Activated CD8-positive, alpha-beta T cell treated with anti-CD3 and anti-CD28 coated beads for 36 hours (primary cell): ENCODE results near the gene PFDN6. TPM values are rescaled to one million over a fixed set of nuclear protein-coding genes. Genes with fewer than 3 reads are reported as not detected.
A peak's percentile ranks its signal among the peaks of the same experiment; 100 is the strongest.

Source experiments
- ATAC-seq: fragments of 200-7000 bp; cut with Tn5 transposase; one replicate; pipeline ENCODE4 v1.10.0; 2021; ENCODE audit warnings: mild to moderate bottlenecking, moderate library complexity
- CTCF ChIA-PET: fragments of 350-600 bp; sonication (Branson Sonifier 250); formaldehyde crosslinking; loops from one replicate; lab custom pipeline; 2021; ENCODE audit warnings: antibody characterized with exemption; lab: Charles Lee
- POLR2A ChIA-PET: fragments of 350-600 bp; sonication (Branson Sonifier 250); formaldehyde crosslinking; loops from one replicate; lab custom pipeline; 2021; ENCODE audit warnings: antibody characterized with exemption; lab: Charles Lee
- DNase-seq: peaks from one replicate; pipeline ENCODE4 v3.0.0-alpha.2; 2020
- H3K27ac Mint-ChIP-seq: one replicate; pipeline ENCODE4 v1.8.0; 2021; ENCODE audit warnings: mild to moderate bottlenecking, mixed read lengths
- H3K27me3 Mint-ChIP-seq: one replicate; pipeline ENCODE4 v1.8.0; 2021; ENCODE audit warnings: mixed read lengths
- H3K36me3 Mint-ChIP-seq: one replicate; pipeline ENCODE4 v1.8.0; 2021; ENCODE audit warnings: low read depth, mixed read lengths
- H3K4me1 Mint-ChIP-seq: one replicate; pipeline ENCODE4 v1.8.0; 2021; ENCODE audit warnings: low read depth, mixed read lengths
- H3K4me3 Mint-ChIP-seq: one replicate; pipeline ENCODE4 v1.8.0; 2021; ENCODE audit warnings: mild to moderate bottlenecking, moderate library complexity, mixed read lengths
- H3K9me3 Mint-ChIP-seq: one replicate; pipeline ENCODE4 v1.8.0; 2021; ENCODE audit warnings: mixed read lengths
- intact Hi-C: fragments of 100-400 bp; cut with micrococcal nuclease; formaldehyde crosslinking; loops from one replicate; pipeline ENCODE4 v1.10.0; 2022
- total RNA-seq, 2 experiments: library from RNA; stranded (reverse); gene quantifications; one replicate each; pipeline ENCODE4 v1.2.3, GENCODE V29; 2021
- TF ChIP-seq, protein P1 (sequence below): fragments of 200-600 bp; IDR thresholded peaks from one replicate; pipeline ENCODE4 v1.8.0; 2022; ENCODE audit warnings: antibody characterized with exemption, mild to moderate bottlenecking

Gene PFDN6
- total RNA-seq, 2 experiments from 2014 or later: 78.1 to 92.3 TPM

DNA sequence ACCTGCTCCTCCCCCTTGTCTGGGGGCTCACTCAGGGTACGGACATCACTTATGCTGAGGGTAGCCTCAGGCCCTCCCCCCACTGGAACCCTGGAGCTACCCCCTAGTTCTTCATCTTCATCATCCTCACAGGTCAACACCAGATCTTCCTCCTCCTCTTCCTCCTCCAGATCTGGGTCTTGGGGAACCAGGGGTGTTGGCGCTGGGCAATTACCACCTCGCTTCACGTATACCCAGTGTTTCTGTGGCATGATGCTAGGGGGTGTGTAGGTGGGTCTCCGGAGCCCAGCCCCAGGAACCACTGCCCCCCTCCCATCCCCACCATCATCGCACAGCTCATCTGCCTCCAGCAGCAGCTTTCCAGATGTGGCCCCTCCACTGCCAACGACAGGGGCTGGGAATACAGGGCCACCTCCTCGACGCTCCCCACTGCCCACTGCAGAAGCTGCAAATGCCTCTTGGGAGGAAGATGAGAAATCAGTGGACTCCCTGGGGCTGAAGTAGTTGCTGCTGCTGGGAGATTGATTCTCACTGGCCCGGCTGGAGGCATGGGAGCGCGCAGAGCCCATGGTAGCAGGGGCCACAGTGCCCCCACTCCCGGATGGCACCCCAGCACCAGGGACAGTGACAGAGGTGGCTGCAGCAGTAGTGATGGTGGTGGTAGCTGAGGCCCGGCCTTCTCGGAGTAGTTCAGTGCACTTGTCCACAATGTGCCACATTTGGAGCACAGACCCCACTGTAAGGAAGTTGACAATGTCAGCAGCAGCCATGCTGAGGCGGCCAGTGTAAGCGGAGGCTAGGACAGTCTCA lies 26.6 kb downstream of the PFDN6 start:
- CTCF ChIA-PET: no interaction called here
- no peaks in the 10 kb centered on the region for H3K27me3 Mint-ChIP-seq
- intact Hi-C loops: no loop called here
- H3K4me3 Mint-ChIP-seq: peak overlapping the region; percentile 97
- POLR2A ChIA-PET: interaction anchor here (0.8 to 4.8 kb wide), 4 partner anchors 18 to 344 kb away, joined by 3 to 42 read pairs (median 7); partner anchors contain the start of genes RGL2, RPS18 and VPS52
- ATAC-seq (no peak), DNase-seq (no peak)
- peaks cover 68% of the 10 kb centered on the region for H3K4me1 Mint-ChIP-seq
- no peaks in the 10 kb centered on the region for H3K9me3 Mint-ChIP-seq
- H3K36me3 Mint-ChIP-seq: peaks cover 60% of the 10 kb centered on the region
- TF ChIP-seq, protein P1, sequence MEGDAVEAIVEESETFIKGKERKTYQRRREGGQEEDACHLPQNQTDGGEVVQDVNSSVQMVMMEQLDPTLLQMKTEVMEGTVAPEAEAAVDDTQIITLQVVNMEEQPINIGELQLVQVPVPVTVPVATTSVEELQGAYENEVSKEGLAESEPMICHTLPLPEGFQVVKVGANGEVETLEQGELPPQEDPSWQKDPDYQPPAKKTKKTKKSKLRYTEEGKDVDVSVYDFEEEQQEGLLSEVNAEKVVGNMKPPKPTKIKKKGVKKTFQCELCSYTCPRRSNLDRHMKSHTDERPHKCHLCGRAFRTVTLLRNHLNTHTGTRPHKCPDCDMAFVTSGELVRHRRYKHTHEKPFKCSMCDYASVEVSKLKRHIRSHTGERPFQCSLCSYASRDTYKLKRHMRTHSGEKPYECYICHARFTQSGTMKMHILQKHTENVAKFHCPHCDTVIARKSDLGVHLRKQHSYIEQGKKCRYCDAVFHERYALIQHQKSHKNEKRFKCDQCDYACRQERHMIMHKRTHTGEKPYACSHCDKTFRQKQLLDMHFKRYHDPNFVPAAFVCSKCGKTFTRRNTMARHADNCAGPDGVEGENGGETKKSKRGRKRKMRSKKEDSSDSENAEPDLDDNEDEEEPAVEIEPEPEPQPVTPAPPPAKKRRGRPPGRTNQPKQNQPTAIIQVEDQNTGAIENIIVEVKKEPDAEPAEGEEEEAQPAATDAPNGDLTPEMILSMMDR: no peak
- peak overlapping the region; percentile 71 for H3K27ac Mint-ChIP-seq

DNA sequence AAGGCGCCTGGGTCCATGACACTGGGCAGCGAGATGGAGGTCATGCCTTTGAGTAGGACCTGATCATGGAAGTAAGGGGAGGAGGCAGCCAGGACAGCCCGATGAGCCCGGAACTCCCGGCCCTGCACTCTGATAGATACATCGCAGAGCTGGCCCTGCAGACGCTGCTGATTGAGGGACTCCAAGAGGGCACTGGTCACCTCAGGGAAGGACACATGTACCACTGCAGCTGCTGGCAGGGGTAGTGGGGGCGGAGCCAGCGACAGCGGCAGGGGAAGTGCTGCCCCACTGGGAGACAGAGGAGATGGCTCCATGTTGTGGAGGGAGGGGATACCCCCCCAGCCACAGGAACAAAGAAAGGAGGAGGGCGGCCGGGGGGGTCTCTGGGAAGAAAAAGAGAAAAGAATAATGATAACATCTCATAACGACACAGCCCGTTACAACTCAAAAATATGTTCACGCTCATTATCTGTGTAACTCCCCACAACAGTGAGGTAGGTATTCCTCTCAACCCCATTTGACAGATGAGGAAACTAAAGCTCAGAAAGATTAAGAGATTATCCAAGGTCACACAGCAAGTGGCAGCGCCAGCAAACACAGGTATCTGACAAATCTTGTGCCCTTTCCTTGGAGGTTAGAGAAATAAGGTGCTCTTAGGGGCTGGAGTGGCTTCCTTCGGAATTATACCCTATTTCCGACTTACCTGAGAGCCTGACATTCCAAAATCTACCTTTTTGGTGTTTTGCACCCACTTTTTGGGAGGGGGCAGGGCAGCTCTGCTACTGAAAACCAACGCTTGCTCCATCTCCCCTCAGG lies 27.4 kb downstream of the PFDN6 start:
- peak overlapping the region; percentile 97 for H3K4me3 Mint-ChIP-seq
- TF ChIP-seq, protein P1: no peak
- H3K36me3 Mint-ChIP-seq: peaks cover 63% of the 10 kb centered on the region
- ChIA-PET CTCF (interaction anchor here (1.1 kb wide), 1 partner anchor 291 kb away, joined by 3 read pairs; no protein-coding TSS in a partner anchor), POLR2A (interaction anchor here (0.8 to 4.8 kb wide), 6 partner anchors 19 to 345 kb away, joined by 3 to 42 read pairs (median 7); partner anchors contain the start of genes PFDN6, RGL2, RPS18 and VPS52)
- no peak for ATAC-seq
- DNase-seq: no peak
- intact Hi-C loops: no loop called here
- H3K27ac Mint-ChIP-seq: peak overlapping the region; percentile 44
- H3K4me1 Mint-ChIP-seq: peaks cover 71% of the 10 kb centered on the region
- no peaks in the 10 kb centered on the region for H3K27me3 Mint-ChIP-seq
- no peaks in the 10 kb centered on the region for H3K9me3 Mint-ChIP-seq

DNA sequence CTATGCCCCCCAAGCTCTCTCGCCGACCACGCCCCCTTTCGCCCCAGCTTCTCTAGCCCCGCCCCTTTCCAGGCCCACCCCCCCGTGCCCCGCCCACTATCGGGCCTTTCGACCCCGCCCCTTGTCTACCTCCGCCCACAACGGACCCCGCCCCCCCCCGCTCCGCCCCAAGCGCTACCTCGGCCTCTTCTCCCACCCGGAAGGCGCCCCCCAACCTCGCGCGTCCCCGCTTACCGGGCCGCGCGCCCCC lies 27.9 kb downstream of the PFDN6 start:
- POLR2A ChIA-PET: interaction anchor here (1.0 to 4.8 kb wide), 8 partner anchors 19 to 137 kb away, joined by 3 to 42 read pairs (median 4); partner anchors contain the start of genes PFDN6, RGL2, RPS18 and SYNGAP1

DNA sequence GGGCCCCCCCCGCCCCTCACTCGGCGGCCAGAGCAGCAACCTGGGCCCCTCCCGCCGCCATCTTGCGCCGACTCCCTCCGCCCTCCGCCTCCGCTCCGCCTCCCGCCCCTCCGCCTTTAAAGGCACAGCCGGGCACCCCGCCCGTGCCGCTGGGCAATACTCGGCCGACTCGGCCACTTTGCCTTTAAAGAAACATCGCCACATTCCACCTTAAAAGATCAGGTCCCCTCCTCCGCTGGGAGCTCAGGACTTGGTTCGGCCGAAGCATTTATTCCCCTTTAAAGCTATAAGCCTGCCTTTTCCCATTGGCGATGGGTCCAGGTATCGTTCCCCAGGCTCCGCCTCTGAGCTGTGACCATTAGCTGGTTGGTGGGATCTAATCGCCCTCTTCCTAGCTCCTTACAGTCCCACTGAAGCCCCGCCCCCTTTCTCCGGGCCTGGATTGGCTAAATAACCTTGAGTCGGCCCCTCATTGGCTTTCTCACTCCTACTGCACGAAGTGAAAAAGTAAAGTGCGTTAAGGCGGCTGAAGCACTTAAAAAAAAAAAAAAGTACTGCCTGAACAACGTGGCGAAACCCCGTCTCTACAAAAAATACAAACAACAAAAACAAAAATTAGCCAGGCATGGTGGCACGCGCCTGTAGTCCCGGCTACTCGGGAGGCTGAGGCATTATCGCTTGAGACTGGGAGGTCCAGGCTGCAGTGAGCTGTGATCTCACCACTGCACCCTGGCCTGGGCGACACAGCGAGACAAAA lies 28.4 kb downstream of the PFDN6 start, which contains the start of gene ZBTB22:
Gene ZBTB22, minus strand, starts transcription at position 76 of the 757 bp plus-strand sequence. CDS start 828 bp downstream, outside the sequence.
- H3K27ac Mint-ChIP-seq: peak within 1 kb of the TSS; percentile 97

More for the DNA sequence above, 27.9 kb downstream of the PFDN6 start:
- Mint-ChIP-seq H3K27me3 (no peaks in the 10 kb centered on the region), H3K9me3 (no peaks in the 10 kb centered on the region), H3K27ac (peak overlapping the region; percentile 44), H3K4me1 (peaks cover 69% of the 10 kb centered on the region), H3K36me3 (peaks cover 62% of the 10 kb centered on the region), H3K4me3 (peak overlapping the region; percentile 97)
- no peak for DNase-seq
- TF ChIP-seq, protein P1: no peak
- intact Hi-C loops: no loop called here
- CTCF ChIA-PET: interaction anchor here (0.6 to 1.5 kb wide), 6 partner anchors 22 to 290 kb away, joined by 3 to 6 read pairs (median 4); partner anchors contain the start of genes B3GALT4, PFDN6 and WDR46
- ATAC-seq: no peak

More for the DNA sequence above, 28.4 kb downstream of the PFDN6 start, which contains the start of gene ZBTB22:
- POLR2A ChIA-PET: interaction anchor here (0.6 to 4.8 kb wide), 12 partner anchors 20 to 480 kb away, joined by 3 to 42 read pairs (median 4); partner anchors contain the start of genes PFDN6, RGL2, RPS18 and SYNGAP1
- H3K9me3 Mint-ChIP-seq: no peaks in the 10 kb centered on the region
- ATAC-seq: peak; percentile 67
- intact Hi-C loops: no loop called here
- no peaks in the 10 kb centered on the region for H3K27me3 Mint-ChIP-seq
- CTCF ChIA-PET: interaction anchor here (0.6 to 1.5 kb wide), 7 partner anchors 19 to 289 kb away, joined by 3 to 6 read pairs (median 4); partner anchors contain the start of genes B3GALT4, PFDN6 and WDR46
- H3K36me3 Mint-ChIP-seq: peaks cover 61% of the 10 kb centered on the region
- TF ChIP-seq, protein P1: no peak
- DNase-seq: peak; percentile 100
- H3K4me3 Mint-ChIP-seq: peak within 1 kb of the TSS; percentile 97
- peaks cover 68% of the 10 kb centered on the region for H3K4me1 Mint-ChIP-seq
